SK-N-SH (cell line): Measurements from ENCODE around the gene FAM234A. TPM values are rescaled to one million over a fixed set of nuclear protein-coding genes. Genes with fewer than 3 reads are reported as not detected.

Experiments used
- CTCF ChIA-PET: fragments of 300-600, 350-600 bp; formaldehyde crosslinking; extraction: SDS; loops from one replicate; lab custom pipeline; 2021; lab: Yijun Ruan, JAX
- POLR2A ChIA-PET: fragments of 350-600 bp; sonication (Branson Sonifier 250); formaldehyde crosslinking; extraction: SDS; loops from one replicate; lab custom pipeline; 2020; ENCODE audit warnings: antibody characterized with exemption, inconsistent platforms; lab: Yijun Ruan, JAX
- DNase-seq: peaks from one replicate; pipeline ENCODE4 v3.0.0; 2012
- H2AFZ ChIP-seq: fragments of 200-600 bp; sonication (generic); 2 replicates; pipeline ENCODE4 v1.8.1; 2016; ENCODE audit warnings: antibody characterized with exemption, mild to moderate bottlenecking, low read depth
- H3F3A ChIP-seq: fragments of 200-600 bp; sonication (generic); replicated peaks from 2 replicates; pipeline ENCODE3; 2016; ENCODE audit warnings: antibody characterized with exemption, mild to moderate bottlenecking; ENCODE audit not compliant: insufficient read depth
- H3K27ac ChIP-seq, 2 experiments: fragments of 200-500 bp in 1 of 2; fragments of 200-600 bp in 1 of 2; sonication (Bioruptor generic) in 1 of 2; sonication (generic), shearing (Covaris generic) in 1 of 2; 2 replicates each; pipeline versions ENCODE4 v1.5.1 to v1.6.1; 2014 to 2016; ENCODE audit warnings: low read depth in 2 of 2, inconsistent platforms in 1 of 2, low read length in 1 of 2, mild to moderate bottlenecking in 1 of 2, mixed read lengths in 1 of 2
- H3K27me3 ChIP-seq: fragments of 200-600 bp; sonication (generic), shearing (Covaris generic); 2 replicates; pipeline ENCODE4 v1.6.1; 2016; ENCODE audit warnings: mixed run types; ENCODE audit not compliant: insufficient read depth
- H3K36me3 ChIP-seq, 2 experiments: fragments of 200-500 bp in 1 of 2; fragments of 200-600 bp in 1 of 2; sonication (Bioruptor generic) in 1 of 2; sonication (generic) in 1 of 2; replicated peaks in 1 of 2; 2 replicates each; pipeline versions ENCODE3 to v1.5.1; 2014 to 2016; ENCODE audit warnings: low read length in 1 of 2, mild to moderate bottlenecking in 1 of 2; ENCODE audit not compliant: insufficient read depth in 2 of 2, control insufficient read depth in 1 of 2
- H3K4me1 ChIP-seq, 2 experiments: fragments of 200-500 bp in 1 of 2; fragments of 200-600 bp in 1 of 2; sonication (Bioruptor generic) in 1 of 2; sonication (generic), shearing (Covaris generic) in 1 of 2; 2 replicates each; pipeline versions ENCODE4 v1.5.1 to v1.6.1; 2014 to 2016; ENCODE audit warnings: low read depth in 1 of 2, low read length in 1 of 2, mixed run types in 1 of 2; ENCODE audit not compliant: insufficient read depth in 2 of 2, control insufficient read depth in 1 of 2
- H3K4me2 ChIP-seq: fragments of 200-600 bp; sonication (generic), shearing (Covaris generic); 2 replicates; pipeline ENCODE4 v1.6.1; 2017; ENCODE audit warnings: mixed run types
- H3K4me3 ChIP-seq, 2 experiments: fragments of 200-500 bp in 1 of 2; fragments of 200-600 bp in 1 of 2; sonication (Bioruptor generic) in 1 of 2; sonication (generic), shearing (Covaris generic) in 1 of 2; 2 replicates each; pipeline versions ENCODE4 v1.5.1 to v1.8.1; 2014 to 2016; ENCODE audit warnings: low read depth in 2 of 2, inconsistent platforms in 1 of 2, low read length in 1 of 2, mild to moderate bottlenecking in 1 of 2, mixed read lengths in 1 of 2, moderate library complexity in 1 of 2
- H3K79me2 ChIP-seq: fragments of 200-600 bp; sonication (generic); 2 replicates; pipeline ENCODE4 v1.8.1; 2017; ENCODE audit warnings: mild to moderate bottlenecking; ENCODE audit not compliant: insufficient read depth
- H3K9ac ChIP-seq: fragments of 200-600 bp; sonication (generic); 2 replicates; pipeline ENCODE4 v1.6.1; 2017; ENCODE audit warnings: mixed run types
- H3K9me2 ChIP-seq: fragments of 200-600 bp; sonication (generic); 2 replicates; pipeline ENCODE4 v1.6.1; 2017; ENCODE audit warnings: mixed run types
- H3K9me3 ChIP-seq: fragments of 200-600 bp; sonication (generic); 2 replicates; pipeline ENCODE4 v1.6.1; 2017; ENCODE audit warnings: mixed run types, mild to moderate bottlenecking, moderate library complexity
- H4K20me1 ChIP-seq: fragments of 200-600 bp; sonication (generic); 2 replicates; pipeline ENCODE4 v1.6.1; 2017; ENCODE audit warnings: mild to moderate bottlenecking, mixed run types; ENCODE audit not compliant: insufficient read depth
- CTCF ChIP-seq: fragments of 200-600 bp; sonication (generic); IDR thresholded peaks from 2 replicates; pipeline ENCODE4 v1.6.1; 2017; ENCODE audit warnings: antibody characterized with exemption, mild to moderate bottlenecking, moderate library complexity
- EP300 ChIP-seq, 2 experiments: IDR thresholded peaks; 2 replicates each; pipeline versions ENCODE4 v1.4.0 to v1.6.1; 2012; ENCODE audit warnings: borderline replicate concordance in 1 of 2, low read depth in 1 of 2, low read length in 1 of 2
- FOSL2 ChIP-seq: IDR thresholded peaks from 2 replicates; pipeline ENCODE4 v1.4.0; 2012; ENCODE audit warnings: low read depth, mild to moderate bottlenecking, moderate library complexity, borderline replicate concordance
- FOXM1 ChIP-seq: IDR thresholded peaks from 2 replicates; pipeline ENCODE4 v1.4.0; 2012; ENCODE audit warnings: low read depth, mild to moderate bottlenecking
- GATA2 ChIP-seq: sonication (generic); formaldehyde crosslinking; IDR thresholded peaks from 2 replicates; pipeline ENCODE4 v1.5.0; 2020; ENCODE audit warnings: mild to moderate bottlenecking, missing genetic modification reagents
- MEF2A ChIP-seq: IDR thresholded peaks from 2 replicates; pipeline ENCODE4 v1.4.0; 2012; ENCODE audit warnings: low read depth, borderline replicate concordance
- MXI1 ChIP-seq: IDR thresholded peaks from 2 replicates; pipeline ENCODE4 v1.6.1; 2012; ENCODE audit warnings: mild to moderate bottlenecking, low read depth, low read length, improper control_type of control experiment
- NRF1 ChIP-seq: IDR thresholded peaks from 2 replicates; pipeline ENCODE4 v1.6.1; 2012; ENCODE audit warnings: low read depth, mild to moderate bottlenecking, low read length
- PBX3 ChIP-seq: IDR thresholded peaks from 2 replicates; pipeline ENCODE4; 2012
- RAD21 ChIP-seq: IDR thresholded peaks from 2 replicates; pipeline ENCODE4 v1.6.1; 2012; ENCODE audit warnings: mild to moderate bottlenecking, low read length
- RFX5 ChIP-seq: IDR thresholded peaks from 2 replicates; pipeline ENCODE4 v1.6.1; 2012; ENCODE audit warnings: mild to moderate bottlenecking, improper control_type of control experiment, low read length
- RXRA ChIP-seq: IDR thresholded peaks from 2 replicates; pipeline ENCODE4 v1.4.0; 2012; ENCODE audit warnings: low read depth, mild to moderate bottlenecking, borderline replicate concordance
- SIN3A ChIP-seq: IDR thresholded peaks from 2 replicates; pipeline ENCODE4 v1.6.1; 2012; ENCODE audit warnings: low read depth, mild to moderate bottlenecking, low read length, moderate library complexity, borderline replicate concordance
- SMC3 ChIP-seq: IDR thresholded peaks from 2 replicates; pipeline ENCODE4 v1.6.1; 2012; ENCODE audit warnings: low read depth, low read length, improper control_type of control experiment
- TCF12 ChIP-seq: IDR thresholded peaks from 2 replicates; pipeline ENCODE4 v1.4.0; 2012
- TEAD4 ChIP-seq: IDR thresholded peaks from 2 replicates; pipeline ENCODE4 v1.4.0; 2012; ENCODE audit warnings: mild to moderate bottlenecking, borderline replicate concordance; ENCODE audit not compliant: insufficient read depth
- USF1 ChIP-seq: IDR thresholded peaks from 2 replicates; pipeline ENCODE4 v1.4.0; 2012; ENCODE audit warnings: low read depth, borderline replicate concordance
- YY1 ChIP-seq: IDR thresholded peaks from 2 replicates; pipeline ENCODE4 v1.4.0; 2012; ENCODE audit warnings: low read depth, mild to moderate bottlenecking
- WGBS: methylation state at CpG from one replicate; pipeline ENCODE4 v1.1.6; 2017; ENCODE audit warnings: low lambda C conversion rate; 5-methylcytosine and 5-hydroxymethylcytosine counted together
- polyA plus RNA-seq, 3 experiments: library from polyadenylated mRNA; depleted of rRNA; stranded (reverse); fragments of >200 nt; gene quantifications; 2 replicates each; pipeline ENCODE4 v1.2.3, GENCODE V29; 2012
- TF ChIP-seq, protein P1 (sequence below): IDR thresholded peaks from 2 replicates; pipeline ENCODE4 v1.6.1; 2012; ENCODE audit warnings: mild to moderate bottlenecking, low read depth, low read length, moderate library complexity

FAM234A gene
- polyA plus RNA-seq, 1 of the 3 experiments (the other 2 are of a cell fraction) = 126 TPM

DNA sequence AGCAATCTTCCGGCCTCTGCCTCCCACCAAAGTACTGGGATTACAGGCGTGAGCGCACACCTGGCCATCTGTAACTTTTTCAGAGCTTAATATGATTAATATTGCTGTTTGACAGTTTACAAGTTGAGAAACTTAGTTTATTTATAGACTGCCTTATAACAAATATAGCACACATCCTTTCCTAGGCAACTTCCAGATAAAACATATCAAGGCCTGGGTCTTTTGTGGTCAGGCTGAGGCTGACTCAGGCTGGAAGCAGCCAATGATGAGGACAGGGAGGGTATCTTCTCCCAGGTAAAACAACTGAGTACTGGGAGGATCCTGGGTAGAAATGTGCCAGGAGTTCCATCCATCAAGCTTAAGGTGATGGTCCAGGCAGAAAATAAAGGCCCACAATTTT lies 21.6 kb upstream of the FAM234A start:
- TF ChIP-seq RAD21 = no peak
- TF ChIP-seq FOXM1 = no peak
- TF ChIP-seq YY1 = no peak
- no peak for TF ChIP-seq MEF2A
- no peak for TF ChIP-seq SMC3
- TF ChIP-seq, protein P1, sequence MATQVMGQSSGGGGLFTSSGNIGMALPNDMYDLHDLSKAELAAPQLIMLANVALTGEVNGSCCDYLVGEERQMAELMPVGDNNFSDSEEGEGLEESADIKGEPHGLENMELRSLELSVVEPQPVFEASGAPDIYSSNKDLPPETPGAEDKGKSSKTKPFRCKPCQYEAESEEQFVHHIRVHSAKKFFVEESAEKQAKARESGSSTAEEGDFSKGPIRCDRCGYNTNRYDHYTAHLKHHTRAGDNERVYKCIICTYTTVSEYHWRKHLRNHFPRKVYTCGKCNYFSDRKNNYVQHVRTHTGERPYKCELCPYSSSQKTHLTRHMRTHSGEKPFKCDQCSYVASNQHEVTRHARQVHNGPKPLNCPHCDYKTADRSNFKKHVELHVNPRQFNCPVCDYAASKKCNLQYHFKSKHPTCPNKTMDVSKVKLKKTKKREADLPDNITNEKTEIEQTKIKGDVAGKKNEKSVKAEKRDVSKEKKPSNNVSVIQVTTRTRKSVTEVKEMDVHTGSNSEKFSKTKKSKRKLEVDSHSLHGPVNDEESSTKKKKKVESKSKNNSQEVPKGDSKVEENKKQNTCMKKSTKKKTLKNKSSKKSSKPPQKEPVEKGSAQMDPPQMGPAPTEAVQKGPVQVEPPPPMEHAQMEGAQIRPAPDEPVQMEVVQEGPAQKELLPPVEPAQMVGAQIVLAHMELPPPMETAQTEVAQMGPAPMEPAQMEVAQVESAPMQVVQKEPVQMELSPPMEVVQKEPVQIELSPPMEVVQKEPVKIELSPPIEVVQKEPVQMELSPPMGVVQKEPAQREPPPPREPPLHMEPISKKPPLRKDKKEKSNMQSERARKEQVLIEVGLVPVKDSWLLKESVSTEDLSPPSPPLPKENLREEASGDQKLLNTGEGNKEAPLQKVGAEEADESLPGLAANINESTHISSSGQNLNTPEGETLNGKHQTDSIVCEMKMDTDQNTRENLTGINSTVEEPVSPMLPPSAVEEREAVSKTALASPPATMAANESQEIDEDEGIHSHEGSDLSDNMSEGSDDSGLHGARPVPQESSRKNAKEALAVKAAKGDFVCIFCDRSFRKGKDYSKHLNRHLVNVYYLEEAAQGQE = no peak
- TF ChIP-seq RXRA = no peak
- TF ChIP-seq TEAD4 = no peak
- TF ChIP-seq PBX3 = no peak
- TF ChIP-seq RFX5 = no peak
- TF ChIP-seq MXI1 = no peak
- no peak for TF ChIP-seq FOSL2
- TF ChIP-seq USF1 = no peak
- no peak for TF ChIP-seq SIN3A
- no peak for TF ChIP-seq EP300 (IDR thresholded peaks at IDR 0.05; ENCODE audit: borderline replicate concordance in 1 of 2, low read depth in 1 of 2, low read length in 1 of 2)
- no peak for TF ChIP-seq NRF1
- TF ChIP-seq TCF12 = no peak
- TF ChIP-seq CTCF = no peak
- TF ChIP-seq GATA2 (CRISPR knock-in tag) = no peak
- ChIA-PET POLR2A (no interaction called here), CTCF (interaction anchor here (1.1 to 1.4 kb wide), 2 partner anchors 31 to 149 kb away, joined by 3 to 8 read pairs; no protein-coding TSS in a partner anchor)
- Histone ChIP-seq H3F3A (peaks cover 6% of the 10 kb centered on the region), H3K9ac (no peak overlapping the region), H3K36me3 (peaks cover 19 to 80% of the 10 kb centered on the region in 2 experiments), H3K27ac (no peak overlapping the region), H3K4me1 (no peaks in the 10 kb centered on the region), H3K9me2 (no peaks in the 10 kb centered on the region), H3K27me3 (no peaks in the 10 kb centered on the region), H3K79me2 (peaks cover 99% of the 10 kb centered on the region), H4K20me1 (peaks cover 92% of the 10 kb centered on the region), H2AFZ (no peak overlapping the region), H3K4me2 (no peak overlapping the region), H3K4me3 (no peak overlapping the region), H3K9me3 (no peaks in the 10 kb centered on the region)
- 93% methylated on average over 3 of the region's 3 CpGs for WGBS
- DNase-seq = no peak
